B cell (primary cell): ENCODE measurements around the gene TMEM126A. TPM values are rescaled to one million over a fixed set of nuclear protein-coding genes. Genes with fewer than 3 reads are reported as not detected.

ENCODE experiments used
- ATAC-seq: fragments of 200-7000 bp; cut with Tn5 transposase; one replicate; pipeline ENCODE4 v1.10.0; 2021; ENCODE audit warnings: low read depth, mild to moderate bottlenecking, moderate number of reproducible peaks, moderate library complexity
- CTCF ChIA-PET: fragments of 350-600 bp; sonication (Branson Sonifier 250); formaldehyde crosslinking; loops from one replicate; lab custom pipeline; 2021; ENCODE audit warnings: antibody characterized with exemption, inconsistent platforms; lab: Charles Lee
- POLR2A ChIA-PET: fragments of 350-600 bp; sonication (Branson Sonifier 250); formaldehyde crosslinking; loops from one replicate; lab custom pipeline; 2021; ENCODE audit warnings: antibody characterized with exemption; lab: Charles Lee
- DNase-seq: peaks from one replicate; pipeline ENCODE4 v3.0.0; 2013
- H2AFZ ChIP-seq: 2 replicates; pipeline ENCODE4 v1.6.1; 2012; ENCODE audit warnings: mild to moderate bottlenecking, low read depth, low read length; ENCODE audit not compliant: insufficient read depth, poor library complexity, severe bottlenecking
- H3K27ac ChIP-seq, 2 donors: 1 replicate in 1 of 2; 2 replicates in 1 of 2; pipeline ENCODE4 v1.5.1; 2012 to 2013; ENCODE audit warnings: low read length in 2 of 2, mild to moderate bottlenecking in 2 of 2, moderate library complexity in 1 of 2
- H3K27me3 ChIP-seq, 4 experiments: fragments of 200-600 bp in 1 of 4; sonication (generic) in 1 of 4; replicated peaks in 1 of 4; 1 replicate in 2 of 4; 2 replicates in 2 of 4; pipeline versions ENCODE4 v1.6.1 to v1.7.0; 2013 to 2016; ENCODE audit warnings: low read length in 3 of 4, mild to moderate bottlenecking in 2 of 4, mixed read lengths in 1 of 4, moderate library complexity in 1 of 4; ENCODE audit not compliant: insufficient read depth in 4 of 4, control insufficient read depth in 3 of 4; ENCODE audit errors: control extremely low read depth in 1 of 4
- H3K36me3 ChIP-seq, 2 experiments: replicated peaks in 1 of 2; 1 replicate in 1 of 2; 2 replicates in 1 of 2; pipeline versions ENCODE4 v1.6.1 to v1.7.1; 2013; ENCODE audit warnings: low read length in 1 of 2; ENCODE audit not compliant: insufficient read depth in 2 of 2, control insufficient read depth in 1 of 2; ENCODE audit errors: control extremely low read depth in 1 of 2, extremely low read depth in 1 of 2
- H3K4me1 ChIP-seq, 2 donors: fragments of 200-600 bp in 1 of 2; sonication (generic) in 1 of 2; 1 replicate in 1 of 2; 2 replicates in 1 of 2; pipeline versions ENCODE4 v1.5.1 to v1.6.1; 2013 to 2017; ENCODE audit warnings: low read length in 2 of 2; ENCODE audit not compliant: control insufficient read depth in 2 of 2, insufficient read depth in 2 of 2
- H3K4me2 ChIP-seq: replicated peaks from 2 replicates; pipeline ENCODE3; 2012; ENCODE audit warnings: mild to moderate bottlenecking, low read depth, low read length; ENCODE audit not compliant: poor library complexity, severe bottlenecking
- H3K4me3 ChIP-seq, 5 experiments: fragments of 200-600 bp in 1 of 5; sonication (generic) in 1 of 5; 1 replicate in 3 of 5; 2 replicates in 2 of 5; pipeline versions ENCODE4 v1.5.1 to v1.7.0; 2011 to 2016; ENCODE audit warnings: low read length in 4 of 5, mild to moderate bottlenecking in 4 of 5, low read depth in 2 of 5, control low read depth in 1 of 5, moderate library complexity in 1 of 5; ENCODE audit not compliant: insufficient read depth in 1 of 5; ENCODE audit errors: control extremely low read depth in 1 of 5, extremely low read depth in 1 of 5
- H3K79me2 ChIP-seq: fragments of 200-600 bp; sonication (generic); one replicate; pipeline ENCODE4 v1.6.0; 2016; ENCODE audit warnings: low read length; ENCODE audit not compliant: control insufficient read depth, insufficient read depth
- H3K9ac ChIP-seq: fragments of 200-600 bp; sonication (generic); 2 replicates; pipeline ENCODE4 v1.6.1; 2017; ENCODE audit warnings: mild to moderate bottlenecking, low read length, moderate library complexity
- H3K9me3 ChIP-seq, 3 donors: one replicate each; pipeline versions ENCODE4 v1.6.1 to v1.7.1; 2013; ENCODE audit warnings: low read length in 2 of 3; ENCODE audit not compliant: control insufficient read depth in 2 of 3, insufficient read depth in 1 of 3; ENCODE audit errors: control extremely low read depth in 1 of 3
- H4K20me1 ChIP-seq: 2 replicates; pipeline ENCODE4 v1.6.0; 2012; ENCODE audit warnings: mild to moderate bottlenecking, low read length; ENCODE audit not compliant: insufficient read depth, control insufficient read depth, poor library complexity, severe bottlenecking
- H3K27ac Mint-ChIP-seq: one replicate; pipeline ENCODE4 v1.8.0; 2021; ENCODE audit warnings: mixed read lengths
- H3K27me3 Mint-ChIP-seq: one replicate; pipeline ENCODE4 v1.8.0; 2021; ENCODE audit warnings: mixed read lengths
- H3K4me1 Mint-ChIP-seq: one replicate; pipeline ENCODE4 v1.8.0; 2021; ENCODE audit warnings: mixed read lengths
- H3K4me3 Mint-ChIP-seq: one replicate; pipeline ENCODE4 v1.8.0; 2021; ENCODE audit warnings: mixed read lengths
- H3K9me3 Mint-ChIP-seq: one replicate; pipeline ENCODE4 v1.8.0; 2022; ENCODE audit warnings: mixed read lengths; ENCODE audit not compliant: insufficient read depth
- CTCF ChIP-seq: fragments of 200-600 bp; IDR thresholded peaks from one replicate; pipeline ENCODE4 v1.8.0; 2022; ENCODE audit warnings: antibody characterized with exemption, mild to moderate bottlenecking
- EZH2 ChIP-seq: IDR thresholded peaks from 2 replicates; pipeline ENCODE4 v1.6.1; 2012; ENCODE audit warnings: borderline replicate concordance, low read depth, mild to moderate bottlenecking, moderate library complexity, low read length; ENCODE audit not compliant: insufficient read depth, poor library complexity, severe bottlenecking
- WGBS: methylation state at CpG from one replicate; pipeline ENCODE4 v1.1.5; 2013; ENCODE audit warnings: missing lambda C conversion rate; ENCODE audit not compliant: insufficient coverage; 5-methylcytosine and 5-hydroxymethylcytosine counted together
- intact Hi-C: fragments of 100-400 bp; cut with micrococcal nuclease; formaldehyde crosslinking; loops from one replicate; pipeline ENCODE4 v1.10.0; 2022
- polyA plus RNA-seq: library from polyadenylated mRNA; depleted of rRNA; stranded (reverse); fragments of >200 nt; gene quantifications from 2 replicates; pipeline ENCODE4 v1.2.3, GENCODE V29; 2012
- total RNA-seq, 2 donors: library from RNA; stranded (reverse); fragments of 120-200 nt in 1 of 2; gene quantifications; 1 replicate in 1 of 2; 2 replicates in 1 of 2; pipeline versions ENCODE4 v1.2.3 to v1.2.4, GENCODE V29; 2013 to 2022

The TMEM126A gene
- total and polyA plus RNA-seq, 2 donors (not counting 1 experiment from before 2014, with no cell fraction given): 15.8 to 19.1 TPM

GRCh38 chr11:85619499-85619898, 28.3 kb upstream of the TMEM126A start:
- no peaks in the 10 kb centered on the region for H3K36me3 ChIP-seq
- no peaks in the 10 kb centered on the region for H4K20me1 ChIP-seq
- Mint-ChIP-seq H3K4me3 (no peak overlapping the region), H3K27me3 (peaks cover 16% of the 10 kb centered on the region), H3K4me1 (no peaks in the 10 kb centered on the region), H3K27ac (no peak overlapping the region), H3K9me3 (no peaks in the 10 kb centered on the region)
- no peak for TF ChIP-seq CTCF
- no peak for TF ChIP-seq EZH2
- intact Hi-C loops: no loop called here
- 90% methylated on average over 2 of the region's 6 CpGs for WGBS
- ChIA-PET POLR2A (no interaction called here), CTCF (no interaction called here)
- no peak overlapping the region for H3K4me3 ChIP-seq
- no peak overlapping the region for H3K27ac ChIP-seq
- H3K4me2 ChIP-seq: no peak overlapping the region
- no peaks in the 10 kb centered on the region for H3K4me1 ChIP-seq
- no peaks in the 10 kb centered on the region for H3K27me3 ChIP-seq
- ATAC-seq (no peak), DNase-seq (no peak)
- no peak overlapping the region for H3K9ac ChIP-seq
- no peaks in the 10 kb centered on the region for H3K9me3 ChIP-seq
- no peaks in the 10 kb centered on the region for H3K79me2 ChIP-seq
- H2AFZ ChIP-seq: no peak overlapping the region

- intact Hi-C loops: no loop called here
- H3K27me3 Mint-ChIP-seq: peaks cover 13% of the 10 kb centered on the region
- ChIA-PET POLR2A (no interaction called here), CTCF (no interaction called here)
- no peaks in the 10 kb centered on the region for H4K20me1 ChIP-seq
- H3K9me3 Mint-ChIP-seq: no peaks in the 10 kb centered on the region
- no peak overlapping the region for H3K4me3 Mint-ChIP-seq
- H3K4me3 ChIP-seq: no peak overlapping the region
- no peak overlapping the region for H3K27ac ChIP-seq
- TF ChIP-seq EZH2: no peak
- TF ChIP-seq CTCF: no peak
- WGBS: no CpG with 5 or more reads among the region's 3 CpGs
- H3K4me2 ChIP-seq: no peak overlapping the region
- H3K27ac Mint-ChIP-seq: no peak overlapping the region
- no peaks in the 10 kb centered on the region for H3K9me3 ChIP-seq
- no peak for DNase-seq
- no peak overlapping the region for H2AFZ ChIP-seq
- no peaks in the 10 kb centered on the region for H3K27me3 ChIP-seq
- H3K4me1 Mint-ChIP-seq: no peaks in the 10 kb centered on the region
- no peaks in the 10 kb centered on the region for H3K36me3 ChIP-seq
- no peaks in the 10 kb centered on the region for H3K79me2 ChIP-seq
- H3K4me1 ChIP-seq: no peaks in the 10 kb centered on the region
- H3K9ac ChIP-seq: no peak overlapping the region
- no peak for ATAC-seq
Observed at GRCh38 chr11:85620256-85620655, 27.5 kb upstream of the TMEM126A start.
